HepG2 (cell line): ENCODE measurements around the gene QRICH2. TPM values are rescaled to one million over a fixed set of nuclear protein-coding genes. Genes with fewer than 3 reads are reported as not detected.

Experiments
- ATAC-seq: fragments of 200-7000 bp; cut with Tn5 transposase; 3 replicates; pipeline ENCODE4 v1.9.1; 2020; ENCODE audit warnings: mild to moderate bottlenecking, moderate library complexity
- BruUV-seq: library from RNA; stranded (reverse); fragments of 400-500 nt; replicated peaks from 2 replicates; lab custom pipeline; 2021; lab: Mats Ljungman, UMichigan
- CTCF ChIA-PET: fragments of 300-600 bp; formaldehyde crosslinking; extraction: SDS; loops from one replicate; lab custom pipeline; 2021; ENCODE audit warnings: low total read pairs, inconsistent platforms, low intra/inter-chr PET ratio; lab: Yijun Ruan, JAX
- POLR2A ChIA-PET: fragments of 350-600 bp; sonication (Branson Sonifier 250); formaldehyde crosslinking; loops from one replicate; lab custom pipeline; 2020; ENCODE audit warnings: antibody characterized with exemption, inconsistent platforms; lab: Yijun Ruan, JAX
- DNase-seq: peaks from one replicate; pipeline ENCODE4 v3.0.0-alpha.2; 2015; ENCODE audit warnings: low spot score
- FAIRE-seq: peaks from 3 replicates; lab custom pipeline; 2011; peaks lifted over from hg19 to GRCh38; lab: Jason Lieb, UNC
- H2AFZ ChIP-seq: one replicate; pipeline ENCODE4 v1.6.1; 2011; ENCODE audit warnings: low read length, inconsistent platforms
- H3K27ac ChIP-seq: fragments of 300-600 bp; 3 replicates; pipeline ENCODE4 v1.8.0; 2011; ENCODE audit warnings: mixed run types, mild to moderate bottlenecking, mixed read lengths, low read length, inconsistent platforms; ENCODE audit not compliant: insufficient read depth; ENCODE audit errors: extremely low read length
- H3K27me3 ChIP-seq, 2 experiments: fragments of 200-600 bp in 1 of 2; 2 replicates in 1 of 2; 3 replicates in 1 of 2; pipeline versions ENCODE4 v1.6.0 to v1.8.0; 2011; ENCODE audit warnings: low read length in 2 of 2, mild to moderate bottlenecking in 2 of 2, moderate library complexity in 2 of 2, inconsistent platforms in 1 of 2; ENCODE audit not compliant: insufficient read depth in 2 of 2, control insufficient read depth in 1 of 2
- H3K36me3 ChIP-seq, 2 experiments: fragments of 200-600 bp in 1 of 2; replicated peaks in 1 of 2; 2 replicates in 1 of 2; 3 replicates in 1 of 2; pipeline versions ENCODE4 v1.5.1 to v1.8.0; 2011; ENCODE audit warnings: low read length in 2 of 2, inconsistent platforms in 1 of 2; ENCODE audit not compliant: insufficient read depth in 2 of 2, control insufficient read depth in 1 of 2
- H3K4me1 ChIP-seq: 2 replicates; pipeline ENCODE4 v1.5.1; 2012; ENCODE audit warnings: low read length, inconsistent platforms; ENCODE audit not compliant: insufficient read depth
- H3K4me2 ChIP-seq: 2 replicates; pipeline ENCODE4 v1.6.0; 2011; ENCODE audit warnings: low read depth, low read length, inconsistent platforms
- H3K4me3 ChIP-seq, 3 experiments: fragments of 200-600 bp in 1 of 3; sonication (generic), shearing (Covaris generic) in 1 of 3; replicated peaks in 1 of 3; 2 replicates each; pipeline ENCODE4 v1.5.1; 2011 to 2016; ENCODE audit warnings: low read length in 3 of 3, inconsistent platforms in 2 of 3, low read depth in 2 of 3, mild to moderate bottlenecking in 2 of 3, control low read depth in 1 of 3, mixed read lengths in 1 of 3; ENCODE audit not compliant: insufficient read depth in 1 of 3
- H3K79me2 ChIP-seq: one replicate; pipeline ENCODE4 v1.6.1; 2011; ENCODE audit warnings: low read length, inconsistent platforms; ENCODE audit not compliant: insufficient read depth
- H3K9ac ChIP-seq: 2 replicates; pipeline ENCODE4 v1.6.0; 2011; ENCODE audit warnings: mild to moderate bottlenecking, low read depth, low read length, inconsistent platforms; ENCODE audit not compliant: insufficient read depth
- H3K9me3 ChIP-seq: 2 replicates; pipeline ENCODE4 v1.5.1; 2012; ENCODE audit warnings: mild to moderate bottlenecking, low read length
- H4K20me1 ChIP-seq: 2 replicates; pipeline ENCODE4 v1.6.0; 2011; ENCODE audit warnings: inconsistent platforms, mild to moderate bottlenecking, low read length, moderate library complexity; ENCODE audit not compliant: insufficient read depth
- BCL6 ChIP-seq: IDR thresholded peaks from 2 replicates; pipeline ENCODE4 v1.6.1; 2016; ENCODE audit warnings: missing genetic modification reagents, missing compliant biosample characterization
- CAMTA2 ChIP-seq: sonication (generic); formaldehyde crosslinking; IDR thresholded peaks from 2 replicates; pipeline ENCODE4 v1.4.0; 2020; ENCODE audit warnings: mild to moderate bottlenecking, missing genetic modification reagents, borderline replicate concordance
- HBP1 ChIP-seq: IDR thresholded peaks from 2 replicates; pipeline ENCODE4 v1.6.1; 2016; ENCODE audit warnings: low read depth, control low read depth
- HOXA5 ChIP-seq: sonication (generic); formaldehyde crosslinking; IDR thresholded peaks from 2 replicates; pipeline ENCODE4 v1.4.0; 2020; ENCODE audit warnings: missing genetic modification reagents
- KAT2B ChIP-seq: fragments of 150-350 bp; IDR thresholded peaks from 2 replicates; pipeline ENCODE4 v1.6.1; 2014; ENCODE audit warnings: low read depth, low read length, borderline replicate concordance
- MTF2 ChIP-seq: sonication (generic); formaldehyde crosslinking; IDR thresholded peaks from 2 replicates; pipeline ENCODE4 v1.5.0; 2020; ENCODE audit warnings: missing genetic modification reagents, borderline replicate concordance
- MYPOP ChIP-seq: sonication (generic); formaldehyde crosslinking; IDR thresholded peaks from 2 replicates; pipeline ENCODE4 v1.8.1; 2023; ENCODE audit warnings: mild to moderate bottlenecking, moderate library complexity, missing genetic modification reagents
- ZFY ChIP-seq: sonication (generic); formaldehyde crosslinking; IDR thresholded peaks from 2 replicates; pipeline ENCODE4 v1.4.0; 2020; ENCODE audit warnings: missing genetic modification reagents
- ZNF124 ChIP-seq: sonication (generic); formaldehyde crosslinking; IDR thresholded peaks from 2 replicates; pipeline ENCODE4 v1.4.0; 2020; ENCODE audit warnings: missing genetic modification reagents
- ZNF280B ChIP-seq: sonication (generic); formaldehyde crosslinking; IDR thresholded peaks from 2 replicates; pipeline ENCODE4 v1.5.0; 2020; ENCODE audit warnings: missing genetic modification reagents, mild to moderate bottlenecking, borderline replicate concordance
- ZNF292 ChIP-seq: sonication (generic); formaldehyde crosslinking; IDR thresholded peaks from 2 replicates; pipeline ENCODE4 v1.8.1; 2022; ENCODE audit warnings: mild to moderate bottlenecking, low read depth, missing genetic modification reagents, borderline replicate concordance
- ZNF484 ChIP-seq: sonication (generic); formaldehyde crosslinking; IDR thresholded peaks from 2 replicates; pipeline ENCODE4 v1.5.1; 2020; ENCODE audit warnings: mild to moderate bottlenecking, low read depth, missing genetic modification reagents, borderline replicate concordance
- ZNF552 ChIP-seq: sonication (generic); formaldehyde crosslinking; IDR thresholded peaks from 2 replicates; pipeline ENCODE4 v1.9.0; 2022; ENCODE audit warnings: missing genetic modification reagents, mild to moderate bottlenecking, borderline replicate concordance
- ZNF570 ChIP-seq: sonication (generic); formaldehyde crosslinking; IDR thresholded peaks from 2 replicates; pipeline ENCODE4 v1.4.0; 2020; ENCODE audit warnings: mild to moderate bottlenecking, missing genetic modification reagents, borderline replicate concordance
- ZNF577 ChIP-seq: sonication (generic); formaldehyde crosslinking; IDR thresholded peaks from 2 replicates; pipeline ENCODE4 v1.4.0; 2020; ENCODE audit warnings: mild to moderate bottlenecking, low read depth, missing genetic modification reagents, borderline replicate concordance
- ZNF619 ChIP-seq: sonication (generic); formaldehyde crosslinking; IDR thresholded peaks from 2 replicates; pipeline ENCODE4 v1.4.0; 2020; ENCODE audit warnings: mild to moderate bottlenecking, missing genetic modification reagents
- ZNF773 ChIP-seq: sonication (generic); formaldehyde crosslinking; IDR thresholded peaks from 2 replicates; pipeline ENCODE4 v1.4.0; 2020; ENCODE audit warnings: missing genetic modification reagents, borderline replicate concordance
- ZNF782 ChIP-seq: sonication (generic); formaldehyde crosslinking; IDR thresholded peaks from 2 replicates; pipeline ENCODE4 v1.4.0; 2020; ENCODE audit warnings: missing genetic modification reagents, mild to moderate bottlenecking, borderline replicate concordance
- ZZZ3 ChIP-seq: sonication (generic); formaldehyde crosslinking; IDR thresholded peaks from 2 replicates; pipeline ENCODE4 v1.4.0; 2020; ENCODE audit warnings: missing genetic modification reagents, mild to moderate bottlenecking, borderline replicate concordance
- WGBS: methylation state at CpG from one replicate; pipeline ENCODE4 v1.1.6; 2017; ENCODE audit warnings: low lambda C conversion rate; 5-methylcytosine and 5-hydroxymethylcytosine counted together
- in situ Hi-C: cut with HindIII; loops from 2 replicates; pipeline ENCODE4 v1.10.0; 2017; ENCODE audit warnings: low pct_unique_long_range_greater_than_20kb; ENCODE audit not compliant: extremely low pct_ligation_motif_present
- intact Hi-C: fragments of 100-400 bp; cut with micrococcal nuclease; formaldehyde crosslinking; loops from one replicate; pipeline ENCODE4 v1.10.0; 2022; ENCODE audit not compliant: unreplicated experiment
- polyA plus RNA-seq, 8 experiments: library from polyadenylated mRNA; depleted of rRNA in 3 of 8; stranded (reverse) in 7 of 8; unstranded in 1 of 8; fragments of >200 nt; fragmentation: Illumina TruSeq in 4 of 8; extraction: Trizol in 4 of 8; gene quantifications; 2 replicates each; pipeline versions ENCODE4 v1.2.1 to v1.2.3, GENCODE V29; 2011 to 2016; ENCODE audit warnings: low read depth in 4 of 8, missing spikeins in 1 of 8, mixed read lengths in 1 of 8; ENCODE audit not compliant: insufficient read depth in 1 of 8
- total RNA-seq, 5 experiments: library from RNA; depleted of rRNA; stranded (reverse); fragments of >200 nt; fragmentation: Illumina TruSeq; extraction: Trizol; gene quantifications; 2 replicates each; pipeline ENCODE4 v1.2.3, GENCODE V29; 2016; ENCODE audit warnings: low read depth in 1 of 5

The QRICH2 gene
- total and polyA plus RNA-seq, 2 of the 13 experiments (the other 11 are each of a cell fraction or from before 2014, with no cell fraction given): 3.7 to 5.7 TPM

- peaks cover 25% of the 10 kb centered on the region for H3K79me2 ChIP-seq
- no peak overlapping the region for H3K27ac ChIP-seq
- no peak overlapping the region for H3K4me2 ChIP-seq
- in situ Hi-C loops: no loop called here
- H4K20me1 ChIP-seq: peaks cover 16% of the 10 kb centered on the region
- BruUV-seq: no TSS peak
- WGBS: 95% methylated on average over 8 of the region's 8 CpGs
- H3K4me3 ChIP-seq: no peak overlapping the region
- no peak overlapping the region for H3K9ac ChIP-seq
- POLR2A ChIA-PET: interaction anchor here (1.6 kb wide), 1 partner anchor 24 kb away, joined by 6 read pairs; the partner anchor contains the start of gene PRPSAP1
- ATAC-seq (no peak), DNase-seq (no peak), FAIRE-seq (no peak)
- no peak overlapping the region for H2AFZ ChIP-seq
- H3K4me1 ChIP-seq: no peaks in the 10 kb centered on the region
- H3K36me3 ChIP-seq: peaks cover 31 to 79% of the 10 kb centered on the region in 2 experiments
- no peaks in the 10 kb centered on the region for H3K27me3 ChIP-seq
- TF ChIP-seq ZNF782 (CRISPR knock-in tag) (no peak), ZZZ3 (CRISPR knock-in tag) (no peak), ZFY (no peak), MYPOP (no peak), ZNF552 (CRISPR knock-in tag) (no peak), HBP1 (no peak), CAMTA2 (CRISPR knock-in tag) (no peak), HOXA5 (CRISPR knock-in tag) (no peak), ZNF280B (no peak), MTF2 (no peak), ZNF124 (CRISPR knock-in tag) (no peak), ZNF773 (CRISPR knock-in tag) (no peak), ZNF619 (CRISPR knock-in tag) (no peak), KAT2B (no peak), ZNF292 (CRISPR knock-in tag) (no peak), ZNF484 (no peak), BCL6 (CRISPR knock-in tag) (no peak), ZNF570 (CRISPR knock-in tag) (no peak), ZNF577 (CRISPR knock-in tag) (no peak)
- CTCF ChIA-PET: no interaction called here
- intact Hi-C loops: no loop called here
- no peaks in the 10 kb centered on the region for H3K9me3 ChIP-seq
These were observed 21.6 kb upstream of the QRICH2 start for GRCh38 chr17:76329664-76330063.
